ENCODE results near the gene NOC2L. TPM values are rescaled to one million over a fixed set of nuclear protein-coding genes. Genes with fewer than 3 reads are reported as not detected.

NOC2L gene
- total RNA-seq, 6 donors from 2014 or later, result 28.7 to 66.0 (median 51.0) TPM

GRCh38 chr1:929712-930632 is 29.1 kb downstream of the NOC2L start:
- no peak for TF ChIP-seq POLR2AphosphoS5 (IDR thresholded peaks at IDR 0.05)
- TF ChIP-seq POLR2A (IDR thresholded peaks at IDR 0.05), result no peak
- TF ChIP-seq EP300 (IDR thresholded peaks at IDR 0.05), result no peak
- no peak for TF ChIP-seq CTCF (IDR thresholded peaks at IDR 0.05)
- no peak for ATAC-seq (ENCODE audit: low FRiP score in 2 of 2)
- DNase-seq, result peak in 1 of 2 donors; percentile 72
- Histone ChIP-seq H3K36me3 (no peaks in the 10 kb centered on the region), H3K27ac (no peak overlapping the region), H3K9me3 (no peaks in the 10 kb centered on the region), H3K4me3 (no peak overlapping the region), H3K27me3 (peaks cover 2 to 23% (median 15%) of the 10 kb centered on the region in 4 donors), H3K4me1 (peaks cover 9 to 16% (median 14%) of the 10 kb centered on the region in 4 donors)
- 81 to 87% methylated on average over 23 to 40 of the region's 40 CpGs for WGBS, 2 donors

- 77 to 81% methylated on average over 38 to 40 of the region's 40 CpGs for WGBS, 2 donors
- no peaks in the 10 kb centered on the region for H3K9me3 ChIP-seq
- TF ChIP-seq POLR2A (IDR thresholded peaks at IDR 0.05) (no peak), EP300 (IDR thresholded peaks at IDR 0.05) (no peak), CTCF (IDR thresholded peaks at IDR 0.05) (no peak), POLR2AphosphoS5 (IDR thresholded peaks at IDR 0.05) (no peak)
- no peak overlapping the region for H3K27ac ChIP-seq
- no peaks in the 10 kb centered on the region for H3K36me3 ChIP-seq
- H3K4me3 ChIP-seq, result no peak overlapping the region
- ATAC-seq (ENCODE audit: low FRiP score in 2 of 2) (no peak), DNase-seq (peak in 1 of 2 donors; percentile 77)
- H3K27me3 ChIP-seq, result peaks cover 2 to 30% (median 21%) of the 10 kb centered on the region in 4 donors
- peaks cover 19 to 24% (median 22%) of the 10 kb centered on the region in 4 donors for H3K4me1 ChIP-seq
Measured at GRCh38 chr1:928825-929661, 30.0 kb downstream of the NOC2L start.

GRCh38 chr1:927748-928147 is 31.3 kb downstream of the NOC2L start:
- Histone ChIP-seq H3K27me3 (peaks cover 2 to 40% (median 31%) of the 10 kb centered on the region in 4 donors), H3K4me3 (no peak overlapping the region), H3K36me3 (no peaks in the 10 kb centered on the region), H3K27ac (no peak overlapping the region), H3K9me3 (no peaks in the 10 kb centered on the region), H3K4me1 (peaks cover 20 to 34% (median 30%) of the 10 kb centered on the region in 4 donors)
- no peak for ATAC-seq (ENCODE audit: low FRiP score in 2 of 2)
- WGBS, 2 donors, result 50 to 97% methylated on average over 2 to 10 of the region's 10 CpGs
- peak in 1 of 2 donors; percentile 64 for DNase-seq
- TF ChIP-seq POLR2AphosphoS5 (IDR thresholded peaks at IDR 0.05) (no peak), CTCF (IDR thresholded peaks at IDR 0.05) (no peak), EP300 (IDR thresholded peaks at IDR 0.05) (no peak), POLR2A (IDR thresholded peaks at IDR 0.05) (no peak)

GRCh38 chr1:927234-927633 is 31.8 kb downstream of the NOC2L start:
- no peak for DNase-seq
- H3K27me3 ChIP-seq, result peaks cover 2 to 40% (median 32%) of the 10 kb centered on the region in 4 donors

More at GRCh38 chr1:927234-927633, 31.8 kb downstream of the NOC2L start:
- H3K4me1 ChIP-seq, result peaks cover 19 to 34% (median 30%) of the 10 kb centered on the region in 4 donors
- no peak for TF ChIP-seq POLR2AphosphoS5 (IDR thresholded peaks at IDR 0.05)
- no peak for TF ChIP-seq EP300 (IDR thresholded peaks at IDR 0.05)
- no peak for TF ChIP-seq CTCF (IDR thresholded peaks at IDR 0.05)
- no peak for TF ChIP-seq POLR2A (IDR thresholded peaks at IDR 0.05)
- no peak overlapping the region for H3K27ac ChIP-seq
- H3K4me3 ChIP-seq, result no peak overlapping the region
- H3K36me3 ChIP-seq, result no peaks in the 10 kb centered on the region
- no peaks in the 10 kb centered on the region for H3K9me3 ChIP-seq
- no peak for ATAC-seq (ENCODE audit: low FRiP score in 2 of 2)
- WGBS, 2 donors, result 38 to 75% methylated on average over 5 to 8 of the region's 9 CpGs
